ENCODE results near the gene GDI1. TPM values are rescaled to one million over a fixed set of nuclear protein-coding genes. Genes with fewer than 3 reads are reported as not detected.

The GDI1 gene
- polyA plus RNA-seq, 2 of the 4 experiments (the other 2 are of a cell fraction): 124 to 128 TPM

- TF ChIP-seq MAFK (IDR thresholded peaks at IDR 0.05; ENCODE audit: partially characterized antibody): no peak
- TF ChIP-seq ZFP36 (IDR thresholded peaks at IDR 0.05; ENCODE audit: borderline replicate concordance, partially characterized antibody): no peak
- no peak for TF ChIP-seq RARB (CRISPR knock-in tag; IDR thresholded peaks at IDR 0.05)
- TF ChIP-seq TFCP2L1 (CRISPR knock-in tag; IDR thresholded peaks at IDR 0.05): no peak
- TF ChIP-seq CHD4 (IDR thresholded peaks at IDR 0.05; ENCODE audit: borderline replicate concordance): no peak
- TF ChIP-seq HDAC2 (IDR thresholded peaks at IDR 0.05): no peak; the same call in 1 of the 2 replicates
- TF ChIP-seq FOSB (CRISPR knock-in tag; IDR thresholded peaks at IDR 0.05): no peak
- TF ChIP-seq EHMT2 (IDR thresholded peaks at IDR 0.05; ENCODE audit: low read depth): no peak
- peak; percentile 72; the same call in 1 of the 2 replicates for TF ChIP-seq MAX (IDR thresholded peaks at IDR 0.05)
- no peak for TF ChIP-seq MAZ (IDR thresholded peaks at IDR 0.05; ENCODE audit: borderline replicate concordance, low read depth, low read length)
- TF ChIP-seq NR3C1 (IDR thresholded peaks at IDR 0.05): no peak
- no peak for TF ChIP-seq ZNF302 (CRISPR knock-in tag; IDR thresholded peaks at IDR 0.05)
- TF ChIP-seq FOSL2 (IDR thresholded peaks at IDR 0.05): no peak
- TF ChIP-seq FOSL2 (CRISPR knock-in tag; IDR thresholded peaks at IDR 0.05): no peak
- no peak for TF ChIP-seq RAD21 (conservative IDR thresholded peaks at IDR 0.05 in 1 of 2, IDR thresholded peaks at IDR 0.05 in 1 of 2)
- TF ChIP-seq JUNB (IDR thresholded peaks at IDR 0.05): no peak
- TF ChIP-seq BCL3 (IDR thresholded peaks at IDR 0.05): no peak
- no peak for TF ChIP-seq CBX2 (IDR thresholded peaks at IDR 0.05; ENCODE audit: borderline replicate concordance, low read depth)
- no peak for TF ChIP-seq POLR2AphosphoS2 (conservative IDR thresholded peaks at IDR 0.05; ENCODE audit: low read length)
- TF ChIP-seq RNF2 (IDR thresholded peaks at IDR 0.05; ENCODE audit: borderline replicate concordance, low read depth): no peak
- peak; percentile 86; the same call in 1 of the 2 replicates for TF ChIP-seq E2F6 (IDR thresholded peaks at IDR 0.05; ENCODE audit: borderline replicate concordance, low read depth)
- TF ChIP-seq POLR2A (IDR thresholded peaks at IDR 0.05; ENCODE audit: low read length): peak; percentile 79
- no peak for TF ChIP-seq CEBPB (IDR thresholded peaks at IDR 0.05)
- TF ChIP-seq GATA3 (IDR thresholded peaks at IDR 0.05; ENCODE audit: borderline replicate concordance): no peak
- no peak for TF ChIP-seq FOXS1 (CRISPR knock-in tag; IDR thresholded peaks at IDR 0.05)
- TF ChIP-seq SREBF2 (IDR thresholded peaks at IDR 0.05): no peak
- no peak for TF ChIP-seq HOXA7 (CRISPR knock-in tag; IDR thresholded peaks at IDR 0.05)
- no peak for TF ChIP-seq TP53 (CRISPR knock-in tag; IDR thresholded peaks at IDR 0.05)
- TF ChIP-seq NFE2L2 (conservative IDR thresholded peaks at IDR 0.05; ENCODE audit: low read length): no peak
- no peak for TF ChIP-seq CHD2 (IDR thresholded peaks at IDR 0.05; ENCODE audit: low read length, partially characterized antibody)
- TF ChIP-seq HOXB5 (CRISPR knock-in tag; IDR thresholded peaks at IDR 0.05): no peak
- no peak for TF ChIP-seq CBX8 (IDR thresholded peaks at IDR 0.05)
- TF ChIP-seq ATOH8 (CRISPR knock-in tag; IDR thresholded peaks at IDR 0.05; ENCODE audit: low read depth): no peak
- TF ChIP-seq NPAS2 (CRISPR knock-in tag; IDR thresholded peaks at IDR 0.05; ENCODE audit: borderline replicate concordance): no peak
- no peak for TF ChIP-seq HOXB13 (CRISPR knock-in tag; IDR thresholded peaks at IDR 0.05; ENCODE audit: low read depth)
- TF ChIP-seq ZC3H11A (IDR thresholded peaks at IDR 0.05): no peak
- TF ChIP-seq HEYL (CRISPR knock-in tag; IDR thresholded peaks at IDR 0.05): no peak
- TF ChIP-seq PHF8 (IDR thresholded peaks at IDR 0.05; ENCODE audit: borderline replicate concordance, low read depth): peak; percentile 37
- TF ChIP-seq HMGXB4 (CRISPR knock-in tag; IDR thresholded peaks at IDR 0.05; ENCODE audit: borderline replicate concordance): no peak
- no peak for TF ChIP-seq EHF (CRISPR knock-in tag; IDR thresholded peaks at IDR 0.05)
- no peak for TF ChIP-seq EP300 (IDR thresholded peaks at IDR 0.05)
- TF ChIP-seq KDM1A (IDR thresholded peaks at IDR 0.05; ENCODE audit: low read depth): peak; percentile 57; the same call in 1 of the 2 replicates
These were observed 8.5 kb upstream of the GDI1 start, which contains the start of gene ATP6AP1 (continued) for GRCh38 chrX:154428176-154429171.
